GM12872 (cell line): ENCODE data around the gene TSPAN3.

Source experiments
- TF ChIP-seq, protein P1 (sequence below): IDR thresholded peaks from 3 replicates; pipeline ENCODE4 v1.5.1; 2011; ENCODE audit warnings: low read depth, mild to moderate bottlenecking, low read length, moderate library complexity; ENCODE audit not compliant: insufficient read depth

Gene TSPAN3

DNA sequence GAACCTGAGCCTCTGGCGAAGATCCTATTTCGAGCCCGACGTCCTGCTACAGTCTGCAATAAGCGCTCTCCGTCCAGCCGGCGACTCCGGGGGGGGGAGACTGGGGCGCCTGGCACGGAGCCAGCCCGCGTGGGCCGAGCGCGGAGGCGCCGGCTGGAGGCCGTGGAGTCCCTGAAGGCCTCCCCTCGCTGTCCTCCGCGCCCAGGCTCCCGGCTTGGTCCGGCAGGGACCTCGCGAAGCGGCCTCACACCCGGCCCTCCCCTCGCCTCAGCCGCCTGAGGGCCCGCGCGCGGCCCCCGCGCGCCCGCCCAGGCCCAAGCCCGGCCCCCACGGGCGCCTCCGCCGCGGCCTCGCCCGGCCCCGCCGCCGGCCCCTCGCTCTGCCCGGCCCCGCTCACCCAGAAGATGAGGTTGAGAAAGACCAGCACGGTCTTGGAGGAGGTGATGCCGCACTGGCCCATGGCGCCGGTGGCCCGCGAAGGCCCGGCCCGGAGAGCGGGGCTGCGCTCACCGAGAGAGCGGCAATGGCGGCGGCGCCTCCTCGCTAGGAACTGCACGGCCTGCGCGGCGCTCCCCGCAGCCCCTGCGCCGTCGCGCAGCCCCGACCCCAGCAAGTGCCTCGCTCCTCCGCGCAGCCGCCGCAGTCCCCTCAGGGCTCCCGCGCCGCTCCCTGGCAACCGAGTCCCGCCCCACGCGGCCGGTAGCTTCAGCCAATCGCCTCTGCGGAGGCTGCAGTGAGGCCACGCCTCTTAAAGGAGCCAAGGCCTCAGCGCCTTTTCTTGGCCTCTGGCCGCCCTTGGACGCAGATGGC, at the start of gene TSPAN3:
TSPAN3 (minus strand) TSS at position 615 of the 810 bp plus-strand sequence; CDS start at position 460, 155 bp downstream.
- TF ChIP-seq, protein P1, sequence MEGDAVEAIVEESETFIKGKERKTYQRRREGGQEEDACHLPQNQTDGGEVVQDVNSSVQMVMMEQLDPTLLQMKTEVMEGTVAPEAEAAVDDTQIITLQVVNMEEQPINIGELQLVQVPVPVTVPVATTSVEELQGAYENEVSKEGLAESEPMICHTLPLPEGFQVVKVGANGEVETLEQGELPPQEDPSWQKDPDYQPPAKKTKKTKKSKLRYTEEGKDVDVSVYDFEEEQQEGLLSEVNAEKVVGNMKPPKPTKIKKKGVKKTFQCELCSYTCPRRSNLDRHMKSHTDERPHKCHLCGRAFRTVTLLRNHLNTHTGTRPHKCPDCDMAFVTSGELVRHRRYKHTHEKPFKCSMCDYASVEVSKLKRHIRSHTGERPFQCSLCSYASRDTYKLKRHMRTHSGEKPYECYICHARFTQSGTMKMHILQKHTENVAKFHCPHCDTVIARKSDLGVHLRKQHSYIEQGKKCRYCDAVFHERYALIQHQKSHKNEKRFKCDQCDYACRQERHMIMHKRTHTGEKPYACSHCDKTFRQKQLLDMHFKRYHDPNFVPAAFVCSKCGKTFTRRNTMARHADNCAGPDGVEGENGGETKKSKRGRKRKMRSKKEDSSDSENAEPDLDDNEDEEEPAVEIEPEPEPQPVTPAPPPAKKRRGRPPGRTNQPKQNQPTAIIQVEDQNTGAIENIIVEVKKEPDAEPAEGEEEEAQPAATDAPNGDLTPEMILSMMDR, result no peak

DNA sequence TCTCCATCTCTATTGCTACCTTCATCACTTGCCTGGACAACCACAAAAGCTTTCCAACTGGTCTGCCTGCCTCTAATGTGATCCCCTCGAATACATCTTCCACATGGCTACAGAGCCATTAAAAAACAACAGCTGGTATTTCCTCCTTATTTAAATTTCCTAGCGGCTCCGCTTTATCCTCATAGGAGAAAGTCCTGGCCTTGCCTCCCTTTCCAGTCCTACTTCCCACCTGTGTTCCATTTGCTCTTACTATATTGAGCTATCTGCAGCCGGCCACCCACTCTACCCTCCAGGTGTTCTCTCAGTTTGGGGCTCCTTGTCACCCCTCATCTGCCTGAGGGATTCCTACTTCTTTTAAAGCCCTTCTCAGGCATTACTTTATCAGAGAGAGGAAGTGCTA, 49.7 kb upstream of the TSPAN3 start:
- TF ChIP-seq, protein P1, result no peak

DNA sequence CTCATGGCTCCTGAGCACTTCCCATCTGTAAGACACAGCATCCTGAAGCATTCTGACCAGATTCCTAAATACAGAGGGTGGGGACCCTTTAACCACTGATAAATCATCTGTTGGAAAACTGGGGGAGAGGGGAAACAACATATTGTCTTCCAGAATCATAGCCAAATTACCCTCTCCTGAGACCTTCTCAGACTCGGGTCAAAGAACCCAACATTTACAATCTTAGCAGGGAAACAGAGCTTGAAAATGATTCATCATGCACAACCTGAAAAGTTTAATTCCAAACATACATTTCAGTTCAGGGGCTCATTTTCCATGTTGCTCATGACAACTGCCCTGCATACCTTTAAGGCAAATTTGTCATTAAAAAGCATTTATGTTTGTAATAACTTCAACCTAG, 48.5 kb upstream of the TSPAN3 start:
- TF ChIP-seq, protein P1, result no peak

DNA sequence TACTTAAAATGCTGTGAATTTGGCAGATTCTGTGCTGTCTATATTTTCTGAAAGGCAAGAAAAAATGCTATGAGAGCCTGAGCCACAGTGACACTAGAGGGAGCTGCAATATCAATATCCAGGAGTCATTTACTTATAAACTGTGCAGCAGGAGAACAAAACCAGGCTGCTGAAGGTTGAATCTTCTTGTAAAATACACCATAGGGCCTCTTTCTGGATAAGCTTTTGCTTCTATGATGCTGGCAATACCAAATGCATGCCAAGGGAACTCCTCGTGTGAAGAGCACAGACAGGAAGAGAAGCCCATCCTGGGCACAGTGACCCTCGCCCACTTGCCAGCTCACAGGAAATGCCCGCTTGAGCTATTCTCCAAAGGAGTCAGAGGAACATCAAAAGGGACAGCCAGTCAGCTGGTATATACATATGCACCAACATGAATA, 48.0 kb upstream of the TSPAN3 start:
- TF ChIP-seq, protein P1, result peak; percentile 77

DNA sequence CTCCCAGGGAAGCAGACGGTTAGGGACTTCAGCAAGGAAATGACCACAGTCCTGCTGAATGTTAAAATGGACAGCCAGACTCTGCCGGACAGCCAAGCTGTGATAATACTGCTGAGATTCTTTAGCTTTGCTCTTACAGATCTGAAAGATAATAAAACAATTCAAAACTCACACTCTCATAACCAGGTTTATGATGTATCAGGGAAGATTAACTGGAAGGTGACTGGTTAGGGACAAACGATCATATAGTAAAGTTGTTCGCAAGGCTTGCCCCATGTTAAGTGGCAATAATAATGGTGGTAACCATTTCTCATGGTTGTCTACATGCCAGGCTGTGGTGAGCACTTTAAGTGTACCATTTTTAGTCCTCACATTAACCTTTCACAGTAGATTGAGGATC, 44.3 kb upstream of the TSPAN3 start:
- TF ChIP-seq, protein P1, result no peak

DNA sequence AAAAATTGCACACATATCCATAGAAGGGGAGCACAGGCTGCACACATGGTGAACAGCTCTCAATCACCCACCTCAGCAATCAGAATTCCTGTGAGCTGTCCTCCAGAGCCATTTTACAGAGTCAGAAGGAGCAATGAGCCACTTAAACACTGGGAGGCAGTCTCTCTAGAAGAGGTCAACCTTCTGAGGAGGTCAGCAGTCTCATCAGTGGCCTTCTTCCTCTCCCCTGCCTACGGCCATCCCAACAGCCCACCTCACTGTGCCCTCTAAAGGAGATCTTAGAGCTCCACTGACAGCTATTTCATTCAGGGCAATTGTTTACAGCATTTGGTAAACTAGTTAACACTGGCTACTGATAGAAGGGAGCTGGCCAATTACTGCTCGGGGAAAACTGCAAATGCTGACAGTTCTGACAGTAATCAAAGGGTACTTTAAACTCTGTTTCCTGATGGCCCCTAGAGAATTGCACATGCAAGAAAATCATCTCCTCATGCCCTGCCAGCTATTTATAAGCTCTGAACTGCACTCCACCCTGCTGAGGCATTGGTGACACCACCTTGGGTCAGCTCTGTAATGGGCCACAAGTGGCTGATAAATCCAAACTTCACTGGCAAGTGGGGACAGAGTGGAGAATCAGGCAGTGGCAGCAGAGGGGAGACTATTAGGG, 42.1 kb upstream of the TSPAN3 start:
- TF ChIP-seq, protein P1, result 0 out of 3 replicates have a peak, but pooled peaks have one; percentile 16

DNA sequence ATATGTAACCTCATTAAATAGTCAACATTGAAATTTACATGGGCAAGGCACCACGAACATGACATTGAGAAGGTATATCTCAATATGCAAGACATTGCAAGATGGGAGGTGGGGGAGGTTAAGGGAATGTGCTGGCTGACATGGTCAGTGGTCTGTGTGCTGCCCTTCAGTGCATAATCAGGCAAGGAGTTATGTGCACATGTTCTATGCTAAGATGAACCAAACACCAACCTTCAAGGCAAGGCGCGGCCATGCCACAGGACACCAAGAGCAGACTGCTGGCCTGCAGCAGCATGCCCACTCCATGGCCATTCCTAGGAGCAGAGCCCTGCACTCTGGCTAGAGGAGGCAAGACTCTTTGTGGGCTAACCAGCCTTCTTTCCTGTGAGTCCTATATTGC, 40.9 kb upstream of the TSPAN3 start:
- TF ChIP-seq, protein P1, result no peak
